HG02884 (cell line): ENCODE results near the gene GAREM1.

ENCODE experiments used
- ATAC-seq: cut with Tn5 transposase; IDR thresholded peaks from one replicate; pipeline ENCODE4 v1.9.1; 2021; ENCODE audit warnings: mild to moderate bottlenecking, moderate library complexity; ENCODE audit not compliant: unreplicated experiment

The GAREM1 gene

GRCh38 chr18:32427084-32427900, 43.4 kb downstream of the GAREM1 start:
- no peak for ATAC-seq

- no peak for ATAC-seq
Observed at GRCh38 chr18:32425466-32425865, 45.2 kb downstream of the GAREM1 start.

GRCh38 chr18:32424696-32425095, 46.0 kb downstream of the GAREM1 start:
- ATAC-seq: no peak

GRCh38 chr18:32422978-32423740, 47.5 kb downstream of the GAREM1 start:
- no peak for ATAC-seq

- no peak for ATAC-seq
Observed at GRCh38 chr18:32422201-32422600, 48.5 kb downstream of the GAREM1 start.

- ATAC-seq: no peak
Observed at GRCh38 chr18:32420084-32420750, 50.5 kb downstream of the GAREM1 start.

DNA sequence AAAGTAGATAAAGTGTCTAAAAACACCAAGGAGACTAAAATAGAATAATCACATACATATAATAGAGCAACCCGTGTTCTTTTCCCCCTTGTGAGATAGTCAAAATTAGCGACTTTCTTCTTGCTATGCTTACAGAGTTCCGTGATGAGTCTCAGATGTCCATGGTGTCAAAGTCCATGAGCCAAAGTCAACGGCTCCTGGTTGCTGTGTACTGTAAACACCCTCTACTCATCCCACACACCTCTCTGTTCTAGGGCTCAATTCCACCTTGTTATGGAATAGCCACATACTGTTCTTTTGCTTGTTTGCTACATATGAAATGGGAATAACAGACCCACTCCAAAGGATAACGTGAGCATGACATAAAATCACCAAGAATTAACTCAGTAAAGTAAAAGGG, 52.5 kb downstream of the GAREM1 start:
- no peak for ATAC-seq

GRCh38 chr18:32405588-32405987, 65.1 kb downstream of the GAREM1 start:
- ATAC-seq: no peak

GRCh38 chr18:32401621-32402020, 69.1 kb downstream of the GAREM1 start:
- no peak for ATAC-seq

GRCh38 chr18:32393407-32393806, 77.3 kb downstream of the GAREM1 start:
- no peak for ATAC-seq

DNA sequence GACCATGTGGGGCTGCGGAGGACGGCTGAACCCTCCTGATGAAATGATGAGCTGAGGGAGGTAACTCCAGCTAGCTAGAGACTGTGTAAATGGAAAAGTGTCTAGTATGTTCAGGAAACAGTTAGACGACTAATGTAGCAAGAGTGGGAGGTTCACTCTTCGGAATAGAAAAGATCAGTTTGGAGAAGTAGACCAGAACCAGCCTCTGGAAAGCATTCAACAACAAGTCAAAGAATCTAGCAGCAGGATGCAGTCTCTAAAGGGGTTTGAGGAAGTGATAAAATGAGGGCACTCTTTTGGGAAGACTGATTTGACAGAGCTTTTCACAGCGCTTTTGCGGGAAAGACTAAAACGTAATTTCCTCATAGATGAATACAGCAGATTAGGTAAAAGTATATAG, 79.6 kb downstream of the GAREM1 start:
- ATAC-seq: no peak

- ATAC-seq: no peak
Observed at GRCh38 chr18:32389858-32390257, 80.8 kb downstream of the GAREM1 start.

DNA sequence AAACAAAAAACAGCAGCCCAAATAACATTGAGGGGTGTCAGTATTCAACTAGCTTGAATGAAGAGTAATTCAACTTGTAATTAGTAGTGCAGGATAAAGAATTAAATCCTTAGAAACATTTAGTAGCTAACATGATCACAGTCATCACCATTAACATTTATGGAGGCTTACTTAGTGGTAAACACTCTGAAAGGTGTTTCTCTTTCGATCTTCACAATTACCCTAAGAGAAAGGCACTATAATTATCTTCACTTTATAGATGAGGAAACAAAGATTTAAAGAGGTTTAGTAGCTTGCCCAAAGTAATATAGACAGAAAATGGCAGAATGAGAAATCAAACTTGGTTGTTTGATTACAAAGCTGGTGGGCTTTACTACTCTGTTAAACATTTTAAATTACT, 81.5 kb downstream of the GAREM1 start:
- no peak for ATAC-seq

DNA sequence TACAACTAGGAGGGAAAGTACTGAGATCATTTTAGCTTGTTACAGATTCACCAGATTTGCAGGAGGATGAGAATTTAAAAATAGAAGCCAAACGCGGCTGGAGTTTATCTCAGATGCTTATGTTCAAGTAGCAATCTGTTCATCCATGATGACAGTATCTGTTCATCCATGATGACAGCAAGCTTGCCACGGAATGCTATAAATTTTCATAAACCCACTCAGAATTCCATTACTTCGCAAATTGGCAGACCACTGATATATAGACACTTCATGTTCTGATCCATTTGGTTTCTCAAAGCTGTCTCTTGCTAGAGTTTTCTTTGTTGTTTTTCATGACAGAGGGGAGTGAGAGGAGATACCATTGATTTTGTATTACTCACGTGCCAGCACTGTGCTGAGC, 84.2 kb downstream of the GAREM1 start:
- ATAC-seq: no peak

- ATAC-seq: no peak
Observed at GRCh38 chr18:32383050-32383819, 87.4 kb downstream of the GAREM1 start.

DNA sequence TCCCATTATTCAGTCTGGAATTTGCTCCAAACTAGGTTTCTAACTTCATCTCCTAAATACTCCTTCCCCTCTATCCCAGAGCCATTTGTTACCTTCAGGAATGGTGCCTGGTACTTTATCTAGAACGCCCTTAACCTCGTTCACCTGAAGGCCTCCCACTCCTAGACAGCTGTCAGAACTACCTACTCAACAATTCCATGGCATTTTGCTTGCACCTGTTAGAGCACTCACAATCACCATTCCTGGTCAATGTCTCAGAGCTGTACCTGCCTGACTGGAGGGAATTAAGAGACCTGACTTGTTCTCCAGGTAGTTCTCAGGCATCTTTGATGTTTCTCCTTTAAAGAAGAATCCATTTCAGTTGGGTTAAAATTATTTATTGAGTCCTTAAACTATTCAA, 88.9 kb downstream of the GAREM1 start:
- no peak for ATAC-seq

GRCh38 chr18:32380559-32380958, 90.1 kb downstream of the GAREM1 start:
- ATAC-seq: no peak

DNA sequence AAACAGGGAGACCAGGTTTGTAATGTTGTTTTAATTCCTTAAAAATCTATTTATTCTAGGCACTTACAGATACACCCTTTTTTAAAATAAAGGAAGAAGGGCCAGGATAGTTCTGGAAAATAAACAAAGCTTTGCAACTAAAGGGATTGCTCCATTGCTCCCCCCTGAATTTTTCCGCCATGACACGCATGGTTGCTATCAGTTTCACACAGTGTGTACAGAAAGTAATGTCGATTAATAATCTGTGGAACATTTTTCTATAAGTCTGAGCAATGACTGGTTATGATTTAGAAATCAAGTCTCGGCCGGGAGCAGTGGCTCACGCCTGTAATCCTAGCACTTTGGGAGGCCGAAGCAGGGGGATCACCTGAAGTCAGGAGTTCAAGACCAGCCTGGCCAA, 90.8 kb downstream of the GAREM1 start:
- ATAC-seq: no peak

- no peak for ATAC-seq
Observed at GRCh38 chr18:32378705-32379104, 92.0 kb downstream of the GAREM1 start.

DNA sequence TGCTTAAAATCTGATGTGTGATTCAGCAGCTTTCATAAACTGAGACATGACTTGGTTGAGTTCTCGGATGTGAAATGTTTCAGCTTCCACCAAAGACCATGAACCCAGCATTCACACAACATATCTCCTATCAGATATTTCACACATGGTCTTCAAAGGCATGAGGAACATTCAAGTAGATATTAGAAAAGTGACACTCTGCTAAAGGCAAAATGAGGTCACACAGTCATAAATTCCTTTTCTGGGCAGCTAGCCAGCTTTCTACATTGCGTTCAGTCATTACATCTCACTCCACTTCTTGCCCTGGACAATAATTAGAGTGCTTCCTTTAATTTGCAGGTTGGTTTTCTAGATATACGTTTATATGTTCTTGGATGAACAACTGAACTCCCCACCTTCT, 96.7 kb downstream of the GAREM1 start:
- ATAC-seq: no peak

DNA sequence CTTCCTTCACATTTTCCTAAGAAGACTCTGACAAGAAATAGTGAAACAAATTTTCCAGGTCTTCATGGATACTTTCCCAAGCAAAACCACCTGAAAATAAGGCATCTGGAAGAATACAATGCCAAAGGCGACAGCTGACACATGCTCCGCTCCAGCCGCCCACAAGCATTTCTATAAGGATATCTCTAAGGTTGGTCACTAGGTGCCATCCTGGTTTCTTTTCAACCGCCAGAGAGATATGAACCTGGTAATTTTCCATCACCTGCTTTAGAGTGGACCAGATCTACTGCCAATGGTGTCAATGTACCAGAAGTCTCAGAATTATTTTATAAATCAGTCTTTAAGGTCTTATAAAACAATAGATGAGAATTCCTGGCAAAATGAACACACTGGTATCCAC, 97.2 kb downstream of the GAREM1 start:
- no peak for ATAC-seq
